ENCODE data around the gene TMPRSS9.

DNA sequence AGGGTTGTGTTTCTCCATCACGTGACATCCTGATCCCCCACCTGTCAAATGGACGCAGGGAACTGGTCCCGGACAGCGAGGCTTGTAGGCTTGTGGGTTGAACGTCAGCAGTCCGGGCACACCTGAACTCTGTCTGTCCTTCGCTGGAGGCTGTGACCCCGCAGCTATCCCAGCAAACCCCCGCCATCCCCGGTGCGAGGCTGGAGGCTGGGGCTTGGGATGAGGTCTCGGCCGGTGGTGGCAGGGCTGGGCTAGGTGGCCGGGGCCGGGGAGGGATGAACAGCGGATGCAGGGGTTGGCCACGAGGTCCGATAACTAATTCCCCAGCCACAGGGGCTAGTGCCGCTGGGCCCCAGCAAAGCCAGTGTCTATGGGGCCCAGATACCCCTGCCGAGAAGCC is 40.5 kb upstream of the TMPRSS9 start:
- TF ChIP-seq CBFB (CRISPR knock-in tag; IDR thresholded peaks at IDR 0.05; ENCODE audit: low read depth) (no peak), GABPB1 (CRISPR knock-in tag; IDR thresholded peaks at IDR 0.05) (no peak), SP1 (CRISPR knock-in tag; conservative IDR thresholded peaks at IDR 0.05) (no peak)
- TF ChIP-seq, protein P1, sequence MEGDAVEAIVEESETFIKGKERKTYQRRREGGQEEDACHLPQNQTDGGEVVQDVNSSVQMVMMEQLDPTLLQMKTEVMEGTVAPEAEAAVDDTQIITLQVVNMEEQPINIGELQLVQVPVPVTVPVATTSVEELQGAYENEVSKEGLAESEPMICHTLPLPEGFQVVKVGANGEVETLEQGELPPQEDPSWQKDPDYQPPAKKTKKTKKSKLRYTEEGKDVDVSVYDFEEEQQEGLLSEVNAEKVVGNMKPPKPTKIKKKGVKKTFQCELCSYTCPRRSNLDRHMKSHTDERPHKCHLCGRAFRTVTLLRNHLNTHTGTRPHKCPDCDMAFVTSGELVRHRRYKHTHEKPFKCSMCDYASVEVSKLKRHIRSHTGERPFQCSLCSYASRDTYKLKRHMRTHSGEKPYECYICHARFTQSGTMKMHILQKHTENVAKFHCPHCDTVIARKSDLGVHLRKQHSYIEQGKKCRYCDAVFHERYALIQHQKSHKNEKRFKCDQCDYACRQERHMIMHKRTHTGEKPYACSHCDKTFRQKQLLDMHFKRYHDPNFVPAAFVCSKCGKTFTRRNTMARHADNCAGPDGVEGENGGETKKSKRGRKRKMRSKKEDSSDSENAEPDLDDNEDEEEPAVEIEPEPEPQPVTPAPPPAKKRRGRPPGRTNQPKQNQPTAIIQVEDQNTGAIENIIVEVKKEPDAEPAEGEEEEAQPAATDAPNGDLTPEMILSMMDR (IDR thresholded peaks at IDR 0.05), result no peak
- TF ChIP-seq, protein P2, sequence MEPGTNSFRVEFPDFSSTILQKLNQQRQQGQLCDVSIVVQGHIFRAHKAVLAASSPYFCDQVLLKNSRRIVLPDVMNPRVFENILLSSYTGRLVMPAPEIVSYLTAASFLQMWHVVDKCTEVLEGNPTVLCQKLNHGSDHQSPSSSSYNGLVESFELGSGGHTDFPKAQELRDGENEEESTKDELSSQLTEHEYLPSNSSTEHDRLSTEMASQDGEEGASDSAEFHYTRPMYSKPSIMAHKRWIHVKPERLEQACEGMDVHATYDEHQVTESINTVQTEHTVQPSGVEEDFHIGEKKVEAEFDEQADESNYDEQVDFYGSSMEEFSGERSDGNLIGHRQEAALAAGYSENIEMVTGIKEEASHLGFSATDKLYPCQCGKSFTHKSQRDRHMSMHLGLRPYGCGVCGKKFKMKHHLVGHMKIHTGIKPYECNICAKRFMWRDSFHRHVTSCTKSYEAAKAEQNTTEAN (CRISPR knock-in tag; IDR thresholded peaks at IDR 0.05), result no peak
- TF ChIP-seq, protein P3, sequence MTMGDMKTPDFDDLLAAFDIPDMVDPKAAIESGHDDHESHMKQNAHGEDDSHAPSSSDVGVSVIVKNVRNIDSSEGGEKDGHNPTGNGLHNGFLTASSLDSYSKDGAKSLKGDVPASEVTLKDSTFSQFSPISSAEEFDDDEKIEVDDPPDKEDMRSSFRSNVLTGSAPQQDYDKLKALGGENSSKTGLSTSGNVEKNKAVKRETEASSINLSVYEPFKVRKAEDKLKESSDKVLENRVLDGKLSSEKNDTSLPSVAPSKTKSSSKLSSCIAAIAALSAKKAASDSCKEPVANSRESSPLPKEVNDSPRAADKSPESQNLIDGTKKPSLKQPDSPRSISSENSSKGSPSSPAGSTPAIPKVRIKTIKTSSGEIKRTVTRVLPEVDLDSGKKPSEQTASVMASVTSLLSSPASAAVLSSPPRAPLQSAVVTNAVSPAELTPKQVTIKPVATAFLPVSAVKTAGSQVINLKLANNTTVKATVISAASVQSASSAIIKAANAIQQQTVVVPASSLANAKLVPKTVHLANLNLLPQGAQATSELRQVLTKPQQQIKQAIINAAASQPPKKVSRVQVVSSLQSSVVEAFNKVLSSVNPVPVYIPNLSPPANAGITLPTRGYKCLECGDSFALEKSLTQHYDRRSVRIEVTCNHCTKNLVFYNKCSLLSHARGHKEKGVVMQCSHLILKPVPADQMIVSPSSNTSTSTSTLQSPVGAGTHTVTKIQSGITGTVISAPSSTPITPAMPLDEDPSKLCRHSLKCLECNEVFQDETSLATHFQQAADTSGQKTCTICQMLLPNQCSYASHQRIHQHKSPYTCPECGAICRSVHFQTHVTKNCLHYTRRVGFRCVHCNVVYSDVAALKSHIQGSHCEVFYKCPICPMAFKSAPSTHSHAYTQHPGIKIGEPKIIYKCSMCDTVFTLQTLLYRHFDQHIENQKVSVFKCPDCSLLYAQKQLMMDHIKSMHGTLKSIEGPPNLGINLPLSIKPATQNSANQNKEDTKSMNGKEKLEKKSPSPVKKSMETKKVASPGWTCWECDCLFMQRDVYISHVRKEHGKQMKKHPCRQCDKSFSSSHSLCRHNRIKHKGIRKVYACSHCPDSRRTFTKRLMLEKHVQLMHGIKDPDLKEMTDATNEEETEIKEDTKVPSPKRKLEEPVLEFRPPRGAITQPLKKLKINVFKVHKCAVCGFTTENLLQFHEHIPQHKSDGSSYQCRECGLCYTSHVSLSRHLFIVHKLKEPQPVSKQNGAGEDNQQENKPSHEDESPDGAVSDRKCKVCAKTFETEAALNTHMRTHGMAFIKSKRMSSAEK (CRISPR knock-in tag; IDR thresholded peaks at IDR 0.05; ENCODE audit: borderline replicate concordance), result no peak

All from WTC11 (cell line).